HG02798 (cell line): ENCODE results near the gene RAMP2.
"Not testable (repeated sequence)": the region's sequence is repeated elsewhere in the genome, so short reads cannot be mapped to it uniquely, and the experiment has no call there.

Experiments used
- ATAC-seq: cut with Tn5 transposase; IDR thresholded peaks from one replicate; pipeline ENCODE4 v1.9.1; 2021; ENCODE audit warnings: mild to moderate bottlenecking; ENCODE audit not compliant: unreplicated experiment, poor library complexity

RAMP2 gene

GRCh38 chr17:42760652-42761581 is at the start of gene RAMP2:
Gene RAMP2, plus strand, starts transcription at chr17:42761227. Its CDS starts 35 bp downstream, at chr17:42761262.
- no peak for ATAC-seq

- no peak for ATAC-seq
Measured at GRCh38 chr17:42720996-42721583, 39.9 kb upstream of the RAMP2 start.

GRCh38 chr17:42723636-42724035 is 37.4 kb upstream of the RAMP2 start:
- ATAC-seq, result no peak

- no peak for ATAC-seq
Measured at GRCh38 chr17:42725143-42725542, 35.9 kb upstream of the RAMP2 start.

GRCh38 chr17:42740699-42741098 is 20.3 kb upstream of the RAMP2 start:
- ATAC-seq, result no peak

- ATAC-seq, result not testable (repeated sequence)
Measured at GRCh38 chr17:42742916-42743315, 18.1 kb upstream of the RAMP2 start.

- no peak for ATAC-seq
Measured at GRCh38 chr17:42743595-42744282, 17.3 kb upstream of the RAMP2 start.

GRCh38 chr17:42744283-42744805 is 16.7 kb upstream of the RAMP2 start:
- peak; percentile 55 for ATAC-seq

- peak; percentile 90 for ATAC-seq
Measured at GRCh38 chr17:42744806-42745617, 16.0 kb upstream of the RAMP2 start, which contains the start of gene EZH1. Gene EZH1, minus strand, starts transcription at chr17:42745040. Its CDS starts 16,099 bp downstream, at chr17:42728941.

GRCh38 chr17:42748202-42748907 is 12.7 kb upstream of the RAMP2 start:
- no peak for ATAC-seq

- no peak for ATAC-seq
Measured at GRCh38 chr17:42748908-42749798, 11.9 kb upstream of the RAMP2 start.

GRCh38 chr17:42750739-42751344 is 10.2 kb upstream of the RAMP2 start:
- ATAC-seq, result no peak

GRCh38 chr17:42751628-42752027 is 9.4 kb upstream of the RAMP2 start:
- no peak for ATAC-seq

- no peak for ATAC-seq
Measured at GRCh38 chr17:42754782-42755181, 6.2 kb upstream of the RAMP2 start.

- ATAC-seq, result no peak
Measured at GRCh38 chr17:42759982-42760651, 910 bp upstream of the RAMP2 start.

- no peak for ATAC-seq
Measured at GRCh38 chr17:42761638-42762037, 611 bp downstream of the RAMP2 start.

GRCh38 chr17:42766124-42766523 is 5.1 kb downstream of the RAMP2 start:
- no peak for ATAC-seq
